ENCODE results near the gene PTPRU. TPM values are rescaled to one million over a fixed set of nuclear protein-coding genes. Genes with fewer than 3 reads are reported as not detected.

Gene PTPRU
- total RNA-seq, 1 experiment from 2014 or later = 54.5 TPM

DNA sequence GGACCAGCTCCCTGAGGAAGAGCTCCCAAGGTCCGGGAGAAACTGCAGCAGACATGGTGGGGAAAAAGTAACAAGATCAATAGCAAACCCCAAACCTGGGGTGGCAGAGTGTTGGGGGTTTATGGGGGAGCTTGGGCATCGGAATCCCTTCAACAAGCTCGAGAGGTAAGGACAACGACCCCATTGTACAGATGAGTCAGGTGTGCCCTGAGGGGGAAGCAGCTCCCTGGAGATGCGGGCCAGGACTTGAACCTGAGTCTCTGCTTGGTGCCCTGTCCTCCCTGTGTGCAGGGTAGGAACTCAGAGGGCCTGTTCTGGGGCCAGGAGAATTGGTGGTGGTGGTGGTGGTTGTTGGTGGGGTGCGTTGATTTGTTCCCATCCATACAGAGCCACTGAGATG lies 125.4 kb downstream of the PTPRU start:
- intact Hi-C loops (cut with micrococcal nuclease; ENCODE audit: unreplicated experiment) = no loop called here
- Mint-ChIP-seq H3K27me3 (ENCODE audit: unreplicated experiment) (peaks cover 96% of the 10 kb centered on the region), H3K4me3 (ENCODE audit: low read depth, unreplicated experiment) (no peak overlapping the region), H3K27ac (ENCODE audit: unreplicated experiment) (no peak overlapping the region), H3K9me3 (ENCODE audit: low read depth, unreplicated experiment) (no peaks in the 10 kb centered on the region), H3K4me1 (ENCODE audit: low read depth, unreplicated experiment) (no peaks in the 10 kb centered on the region), H3K36me3 (ENCODE audit: insufficient read depth, unreplicated experiment) (no peaks in the 10 kb centered on the region)
- TF ChIP-seq CTCF (IDR thresholded peaks at IDR 0.05; ENCODE audit: unreplicated experiment) = no peak
- CTCF ChIA-PET = interaction anchor here (0.5 kb wide), 1 partner anchor 697 kb away, joined by 3 read pairs; no protein-coding TSS in a partner anchor
- no peak for DNase-seq
- no TSS peak for BruUV-seq (replicated peaks)

DNA sequence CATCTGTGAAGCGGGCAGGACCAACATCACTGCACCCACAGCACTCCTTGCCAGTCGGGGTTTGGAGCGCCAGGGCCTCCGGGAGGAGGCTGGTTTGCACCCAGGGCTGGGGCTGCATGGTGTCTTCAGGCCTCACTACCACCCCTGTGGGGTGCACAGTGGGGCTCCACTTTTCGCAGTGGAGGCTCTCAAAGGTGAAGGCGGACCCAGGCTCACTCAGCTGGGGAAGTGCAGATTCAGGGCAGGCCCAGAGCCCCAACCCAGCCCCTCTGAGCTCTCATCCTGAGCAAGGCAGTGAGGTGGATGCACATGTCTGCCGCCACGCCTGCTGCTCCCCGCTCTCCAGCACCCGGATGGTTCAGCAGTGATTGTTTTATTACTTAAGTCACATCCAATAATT lies 125.8 kb downstream of the PTPRU start:
- intact Hi-C loops (cut with micrococcal nuclease; ENCODE audit: unreplicated experiment) = no loop called here
- Mint-ChIP-seq H3K36me3 (ENCODE audit: insufficient read depth, unreplicated experiment) (no peaks in the 10 kb centered on the region), H3K4me1 (ENCODE audit: low read depth, unreplicated experiment) (no peaks in the 10 kb centered on the region), H3K4me3 (ENCODE audit: low read depth, unreplicated experiment) (no peak overlapping the region), H3K9me3 (ENCODE audit: low read depth, unreplicated experiment) (no peaks in the 10 kb centered on the region), H3K27ac (ENCODE audit: unreplicated experiment) (no peak overlapping the region), H3K27me3 (ENCODE audit: unreplicated experiment) (peaks cover 96% of the 10 kb centered on the region)
- CTCF ChIA-PET = interaction anchor here (0.5 kb wide), 1 partner anchor 697 kb away, joined by 3 read pairs; no protein-coding TSS in a partner anchor
- no peak for DNase-seq
- TF ChIP-seq CTCF (IDR thresholded peaks at IDR 0.05; ENCODE audit: unreplicated experiment) = no peak
- no TSS peak for BruUV-seq (replicated peaks)

GRCh38 chr1:29362764-29363163 lies 126.4 kb downstream of the PTPRU start:
- no TSS peak for BruUV-seq (replicated peaks)
- intact Hi-C loops (cut with micrococcal nuclease; ENCODE audit: unreplicated experiment) = no loop called here
- CTCF ChIA-PET = interaction anchor here (1.2 kb wide), 1 partner anchor 8 kb away, joined by 3 read pairs; no protein-coding TSS in a partner anchor

GRCh38 chr1:29363536-29363935 lies 127.2 kb downstream of the PTPRU start:
- H3K36me3 Mint-ChIP-seq (ENCODE audit: insufficient read depth, unreplicated experiment) = no peaks in the 10 kb centered on the region
- BruUV-seq (replicated peaks) = no TSS peak
- peaks cover 96% of the 10 kb centered on the region for H3K27me3 Mint-ChIP-seq (ENCODE audit: unreplicated experiment)
- no peaks in the 10 kb centered on the region for H3K9me3 Mint-ChIP-seq (ENCODE audit: low read depth, unreplicated experiment)
- H3K4me1 Mint-ChIP-seq (ENCODE audit: low read depth, unreplicated experiment) = no peaks in the 10 kb centered on the region
- DNase-seq = no peak
- no peak for TF ChIP-seq CTCF (IDR thresholded peaks at IDR 0.05; ENCODE audit: unreplicated experiment)
- H3K27ac Mint-ChIP-seq (ENCODE audit: unreplicated experiment) = no peak overlapping the region
- no peak overlapping the region for H3K4me3 Mint-ChIP-seq (ENCODE audit: low read depth, unreplicated experiment)
- intact Hi-C loops (cut with micrococcal nuclease; ENCODE audit: unreplicated experiment) = no loop called here
- CTCF ChIA-PET = interaction anchor here (1.2 kb wide), 1 partner anchor 9 kb away, joined by 3 read pairs; no protein-coding TSS in a partner anchor

More at GRCh38 chr1:29362764-29363163, 126.4 kb downstream of the PTPRU start:
- DNase-seq = no peak
- Mint-ChIP-seq H3K4me1 (ENCODE audit: low read depth, unreplicated experiment) (no peaks in the 10 kb centered on the region), H3K4me3 (ENCODE audit: low read depth, unreplicated experiment) (no peak overlapping the region), H3K36me3 (ENCODE audit: insufficient read depth, unreplicated experiment) (no peaks in the 10 kb centered on the region), H3K9me3 (ENCODE audit: low read depth, unreplicated experiment) (no peaks in the 10 kb centered on the region), H3K27ac (ENCODE audit: unreplicated experiment) (no peak overlapping the region), H3K27me3 (ENCODE audit: unreplicated experiment) (peaks cover 96% of the 10 kb centered on the region)
- TF ChIP-seq CTCF (IDR thresholded peaks at IDR 0.05; ENCODE audit: unreplicated experiment) = no peak
